Measurements from ENCODE around the gene INSC. TPM values are rescaled to one million over a fixed set of nuclear protein-coding genes. Genes with fewer than 3 reads are reported as not detected.

The INSC gene
- total RNA-seq, 4 donors from 2014 or later, result not detected

DNA sequence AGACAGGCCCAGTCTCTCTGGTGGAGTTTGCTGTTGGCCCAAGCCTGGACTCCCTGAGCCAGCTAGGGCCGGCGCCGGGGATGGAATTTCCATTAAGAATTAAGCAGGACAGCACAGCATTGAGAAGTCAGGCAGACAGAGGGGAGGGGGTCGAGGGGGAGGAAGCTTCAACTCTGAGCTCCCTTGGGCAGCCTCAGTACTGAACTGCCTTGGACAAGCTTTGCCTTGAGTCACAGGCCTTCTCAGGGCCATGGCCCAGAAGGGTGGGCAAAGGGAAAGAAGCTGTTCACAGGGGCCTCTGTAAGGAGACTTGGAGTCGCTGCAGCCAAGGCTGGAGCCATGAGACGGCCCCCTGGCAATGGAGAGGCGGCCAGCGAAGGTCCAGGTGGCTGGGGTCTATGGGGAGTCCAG, 2.6 kb upstream of the INSC start:
- TF ChIP-seq, protein P1, sequence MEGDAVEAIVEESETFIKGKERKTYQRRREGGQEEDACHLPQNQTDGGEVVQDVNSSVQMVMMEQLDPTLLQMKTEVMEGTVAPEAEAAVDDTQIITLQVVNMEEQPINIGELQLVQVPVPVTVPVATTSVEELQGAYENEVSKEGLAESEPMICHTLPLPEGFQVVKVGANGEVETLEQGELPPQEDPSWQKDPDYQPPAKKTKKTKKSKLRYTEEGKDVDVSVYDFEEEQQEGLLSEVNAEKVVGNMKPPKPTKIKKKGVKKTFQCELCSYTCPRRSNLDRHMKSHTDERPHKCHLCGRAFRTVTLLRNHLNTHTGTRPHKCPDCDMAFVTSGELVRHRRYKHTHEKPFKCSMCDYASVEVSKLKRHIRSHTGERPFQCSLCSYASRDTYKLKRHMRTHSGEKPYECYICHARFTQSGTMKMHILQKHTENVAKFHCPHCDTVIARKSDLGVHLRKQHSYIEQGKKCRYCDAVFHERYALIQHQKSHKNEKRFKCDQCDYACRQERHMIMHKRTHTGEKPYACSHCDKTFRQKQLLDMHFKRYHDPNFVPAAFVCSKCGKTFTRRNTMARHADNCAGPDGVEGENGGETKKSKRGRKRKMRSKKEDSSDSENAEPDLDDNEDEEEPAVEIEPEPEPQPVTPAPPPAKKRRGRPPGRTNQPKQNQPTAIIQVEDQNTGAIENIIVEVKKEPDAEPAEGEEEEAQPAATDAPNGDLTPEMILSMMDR (IDR thresholded peaks at IDR 0.05; ENCODE audit: low read depth), result no peak

DNA sequence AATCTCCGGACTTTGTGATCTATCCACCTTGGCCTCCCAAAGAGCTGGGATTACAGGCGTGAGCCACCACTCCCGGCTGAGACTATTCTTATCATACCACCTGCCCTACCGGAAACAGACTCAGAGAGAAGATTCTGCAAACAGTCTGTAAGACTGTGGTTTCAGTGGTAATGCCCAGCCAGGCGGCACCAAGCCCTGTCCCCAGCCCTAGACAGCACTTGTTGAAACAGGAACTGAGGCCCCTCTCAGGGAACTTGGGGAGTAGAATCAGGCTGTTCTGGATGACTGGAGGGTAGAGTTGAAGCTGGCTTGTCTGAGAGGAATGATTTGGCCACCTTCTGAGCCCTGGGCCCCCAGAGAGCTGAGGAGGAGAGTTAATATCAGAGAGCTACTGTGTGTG, 1.3 kb upstream of the INSC start:
- TF ChIP-seq, protein P1 (IDR thresholded peaks at IDR 0.05; ENCODE audit: low read depth), result no peak

DNA sequence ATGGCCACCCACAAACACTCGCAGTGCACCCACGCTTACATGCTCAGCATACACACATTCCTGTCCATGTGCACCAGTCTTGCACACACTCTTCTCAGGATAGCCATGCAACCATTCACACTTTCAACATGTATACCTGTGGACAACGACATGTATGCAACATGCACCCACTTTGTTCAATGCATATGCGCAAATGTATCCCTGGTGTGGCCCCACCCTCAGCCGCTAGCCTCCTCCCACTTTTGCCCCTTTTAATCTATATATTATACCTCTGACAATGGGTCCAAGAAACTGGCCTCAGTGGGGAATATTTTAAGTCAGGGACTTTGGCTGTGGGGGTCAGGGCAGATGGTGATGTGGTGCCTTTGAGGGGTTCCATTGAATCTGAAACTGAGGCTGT, 963 bp downstream of the INSC start:
- TF ChIP-seq, protein P1 (IDR thresholded peaks at IDR 0.05; ENCODE audit: low read depth), result no peak

DNA sequence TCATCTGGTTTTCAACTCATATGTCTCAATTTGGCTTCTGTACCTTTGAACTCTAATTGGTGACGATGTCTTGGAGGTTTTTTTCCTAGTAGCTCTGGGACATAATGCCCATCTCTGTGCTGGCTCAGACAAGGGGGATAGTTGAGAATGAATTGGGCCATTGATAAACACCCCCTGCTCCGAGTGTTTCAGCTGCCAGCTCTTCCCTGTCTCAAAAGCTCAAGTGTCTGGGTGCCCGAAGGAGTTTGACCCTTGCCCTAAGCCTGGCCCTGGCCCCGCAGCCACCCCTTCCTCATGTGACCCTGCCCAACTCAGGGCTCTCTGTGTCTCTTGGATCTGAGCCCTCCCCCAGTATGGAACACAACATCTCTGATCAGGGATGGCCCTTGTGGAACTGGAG, 3.0 kb downstream of the INSC start:
- TF ChIP-seq, protein P1 (IDR thresholded peaks at IDR 0.05; ENCODE audit: low read depth), result no peak

DNA sequence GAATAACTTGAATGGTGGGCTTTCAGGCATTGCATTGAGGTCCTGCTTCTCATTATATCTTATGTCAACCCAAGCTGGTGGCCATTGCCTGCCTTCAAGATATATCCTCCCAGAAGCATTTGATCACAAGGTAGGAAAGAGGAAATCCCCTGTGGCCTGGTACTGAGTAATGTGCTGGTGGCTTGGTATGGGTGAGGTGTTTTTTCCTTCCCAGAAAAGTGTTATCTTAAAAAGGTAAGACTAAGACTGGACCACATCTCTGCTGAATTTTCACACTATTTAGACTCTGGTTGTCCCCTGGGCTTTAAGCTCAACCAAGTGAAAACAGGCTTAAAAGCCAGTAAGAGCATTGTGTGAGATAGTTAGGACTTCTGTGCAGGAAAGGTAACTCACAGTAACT, 3.7 kb downstream of the INSC start:
- TF ChIP-seq, protein P1 (IDR thresholded peaks at IDR 0.05; ENCODE audit: low read depth), result no peak

DNA sequence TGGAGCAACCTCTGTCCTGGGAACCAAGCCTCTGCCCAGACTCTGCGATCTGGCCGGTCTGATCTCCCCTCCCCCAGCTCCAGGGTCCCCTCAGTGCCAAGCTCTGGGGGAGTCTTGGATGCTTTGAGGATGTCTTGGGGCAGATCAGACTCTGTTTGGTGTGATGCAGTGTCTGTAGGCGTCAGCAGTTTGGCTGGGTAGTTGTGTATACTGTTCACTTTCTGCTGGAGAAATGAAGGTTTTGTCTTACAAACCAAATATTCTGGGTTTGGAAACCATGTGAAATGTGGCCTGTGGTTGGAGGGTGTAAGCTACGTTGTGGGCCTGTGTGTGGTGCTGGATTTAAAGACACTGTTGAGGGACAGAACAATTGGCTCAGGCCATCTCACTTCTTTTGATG, 4.6 kb downstream of the INSC start:
- TF ChIP-seq, protein P1 (IDR thresholded peaks at IDR 0.05; ENCODE audit: low read depth), result no peak

DNA sequence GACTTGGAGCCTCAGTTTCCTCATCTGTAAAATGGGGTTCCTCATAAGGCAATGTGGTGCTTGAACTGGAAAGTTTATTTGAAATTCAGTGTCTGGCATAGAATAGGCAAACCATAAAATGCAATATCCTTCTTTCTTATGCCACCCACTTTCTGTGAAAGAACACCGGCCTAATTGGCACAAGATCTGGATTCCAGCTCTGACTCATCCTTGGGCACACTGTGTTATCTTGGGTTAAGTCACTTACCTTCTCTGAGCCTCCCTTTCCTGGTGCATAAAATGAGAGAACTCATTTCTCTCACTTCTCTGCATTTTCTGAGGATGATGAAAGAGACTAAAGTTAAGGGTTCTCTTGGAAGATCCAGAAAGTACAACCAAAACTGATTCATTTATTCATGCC, 5.1 kb downstream of the INSC start:
- TF ChIP-seq, protein P1 (IDR thresholded peaks at IDR 0.05; ENCODE audit: low read depth), result no peak
